Keratinocyte (primary cell): ENCODE results near the gene TFPT.

Experiments
- EZH2 ChIP-seq: IDR thresholded peaks from one replicate; pipeline ENCODE4 v1.6.1; 2012; ENCODE audit warnings: inconsistent platforms, mild to moderate bottlenecking, low read length, moderate library complexity
- TF ChIP-seq, protein P1 (sequence below), 3 experiments: IDR thresholded peaks in 1 of 3; conservative IDR thresholded peaks in 1 of 3; optimal IDR thresholded peaks in 1 of 3; 2 replicates in 2 of 3; 3 replicates in 1 of 3; pipeline versions ENCODE3 to v1.5.1; 2011; ENCODE audit warnings: low read length in 3 of 3, mild to moderate bottlenecking in 3 of 3, moderate library complexity in 2 of 3, control low read depth in 1 of 3, inconsistent platforms in 1 of 3; ENCODE audit not compliant: insufficient read depth in 2 of 3; ENCODE audit errors: extremely low read depth in 1 of 3

DNA sequence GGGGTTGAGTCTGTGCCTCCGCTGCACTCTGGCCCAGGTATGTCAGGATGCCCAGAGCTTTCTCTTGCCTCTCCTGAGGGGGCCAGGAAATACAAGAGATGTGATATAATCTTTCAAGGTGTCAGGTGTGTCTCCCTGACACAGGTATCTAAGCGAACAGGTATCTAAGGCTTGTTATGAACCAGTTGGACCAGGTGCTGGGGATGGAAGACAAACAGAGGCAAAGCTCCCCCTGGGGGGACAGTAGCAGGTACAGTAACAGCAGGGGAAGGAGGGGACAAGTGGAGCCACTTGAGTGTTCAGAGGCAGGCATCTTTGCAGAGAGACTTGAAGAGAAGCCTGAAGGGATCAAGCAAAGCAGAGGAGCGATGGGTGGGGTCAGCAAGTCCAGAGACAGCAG is 41.5 kb upstream of the TFPT start:
- TF ChIP-seq EZH2 = no peak
- TF ChIP-seq, protein P1, sequence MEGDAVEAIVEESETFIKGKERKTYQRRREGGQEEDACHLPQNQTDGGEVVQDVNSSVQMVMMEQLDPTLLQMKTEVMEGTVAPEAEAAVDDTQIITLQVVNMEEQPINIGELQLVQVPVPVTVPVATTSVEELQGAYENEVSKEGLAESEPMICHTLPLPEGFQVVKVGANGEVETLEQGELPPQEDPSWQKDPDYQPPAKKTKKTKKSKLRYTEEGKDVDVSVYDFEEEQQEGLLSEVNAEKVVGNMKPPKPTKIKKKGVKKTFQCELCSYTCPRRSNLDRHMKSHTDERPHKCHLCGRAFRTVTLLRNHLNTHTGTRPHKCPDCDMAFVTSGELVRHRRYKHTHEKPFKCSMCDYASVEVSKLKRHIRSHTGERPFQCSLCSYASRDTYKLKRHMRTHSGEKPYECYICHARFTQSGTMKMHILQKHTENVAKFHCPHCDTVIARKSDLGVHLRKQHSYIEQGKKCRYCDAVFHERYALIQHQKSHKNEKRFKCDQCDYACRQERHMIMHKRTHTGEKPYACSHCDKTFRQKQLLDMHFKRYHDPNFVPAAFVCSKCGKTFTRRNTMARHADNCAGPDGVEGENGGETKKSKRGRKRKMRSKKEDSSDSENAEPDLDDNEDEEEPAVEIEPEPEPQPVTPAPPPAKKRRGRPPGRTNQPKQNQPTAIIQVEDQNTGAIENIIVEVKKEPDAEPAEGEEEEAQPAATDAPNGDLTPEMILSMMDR (optimal IDR thresholded peaks at IDR 0.05 in 1 of 3, IDR thresholded peaks at IDR 0.05 in 1 of 3, conservative IDR thresholded peaks at IDR 0.05 in 1 of 3; ENCODE audit: extremely low read depth in 1 of 3, insufficient read depth in 2 of 3, low read length in 3 of 3) = no peak
